Measurements from ENCODE around the gene YWHAH.

Gene YWHAH

DNA sequence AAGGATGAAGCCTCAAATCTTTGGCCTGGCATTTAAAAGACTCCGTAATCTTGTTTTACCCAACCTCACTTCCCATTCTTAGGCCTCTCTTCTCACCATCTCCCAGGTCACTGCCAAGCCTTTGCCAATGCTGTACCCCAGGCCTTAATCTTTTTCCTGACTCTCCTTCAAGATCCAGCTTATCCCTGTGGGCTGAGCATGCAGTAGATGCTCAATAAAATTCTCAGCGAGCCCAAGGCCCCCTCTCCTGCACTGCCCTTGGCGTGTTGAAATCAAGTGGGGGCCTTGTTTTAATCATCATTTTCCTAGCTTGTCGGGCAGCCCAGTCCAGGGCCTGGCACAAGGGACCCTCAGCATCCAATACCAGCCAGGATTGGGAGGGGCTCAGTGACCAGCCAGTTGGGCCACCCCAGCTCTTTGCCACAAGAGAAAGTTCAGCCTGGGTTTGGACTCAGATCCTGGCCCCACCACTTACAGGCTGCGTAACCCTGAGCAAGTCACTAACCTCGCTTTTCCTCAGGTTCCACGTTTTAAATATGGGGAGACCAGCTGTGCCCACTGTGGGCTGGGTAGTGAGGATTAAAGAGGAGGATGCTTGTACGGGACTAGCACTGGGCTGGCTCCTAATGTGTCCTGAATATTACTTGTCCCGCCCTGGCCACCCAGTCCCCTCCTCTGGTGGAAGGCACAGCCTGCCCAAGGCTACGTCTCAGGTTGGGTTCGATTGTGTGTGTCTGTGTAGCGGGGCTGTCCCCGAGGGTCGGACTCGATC is 943 bp upstream of the YWHAH start (continued):
- TF ChIP-seq, protein P1, sequence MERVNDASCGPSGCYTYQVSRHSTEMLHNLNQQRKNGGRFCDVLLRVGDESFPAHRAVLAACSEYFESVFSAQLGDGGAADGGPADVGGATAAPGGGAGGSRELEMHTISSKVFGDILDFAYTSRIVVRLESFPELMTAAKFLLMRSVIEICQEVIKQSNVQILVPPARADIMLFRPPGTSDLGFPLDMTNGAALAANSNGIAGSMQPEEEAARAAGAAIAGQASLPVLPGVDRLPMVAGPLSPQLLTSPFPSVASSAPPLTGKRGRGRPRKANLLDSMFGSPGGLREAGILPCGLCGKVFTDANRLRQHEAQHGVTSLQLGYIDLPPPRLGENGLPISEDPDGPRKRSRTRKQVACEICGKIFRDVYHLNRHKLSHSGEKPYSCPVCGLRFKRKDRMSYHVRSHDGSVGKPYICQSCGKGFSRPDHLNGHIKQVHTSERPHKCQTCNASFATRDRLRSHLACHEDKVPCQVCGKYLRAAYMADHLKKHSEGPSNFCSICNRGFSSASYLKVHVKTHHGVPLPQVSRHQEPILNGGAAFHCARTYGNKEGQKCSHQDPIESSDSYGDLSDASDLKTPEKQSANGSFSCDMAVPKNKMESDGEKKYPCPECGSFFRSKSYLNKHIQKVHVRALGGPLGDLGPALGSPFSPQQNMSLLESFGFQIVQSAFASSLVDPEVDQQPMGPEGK (tag by site-specific recombination; IDR thresholded peaks at IDR 0.05), result no peak
- TF ChIP-seq ZNF18 (tag by site-specific recombination; IDR thresholded peaks at IDR 0.05) (no peak), ZBTB17 (tag by site-specific recombination; IDR thresholded peaks at IDR 0.05) (peak; percentile 79), OVOL3 (tag by site-specific recombination; IDR thresholded peaks at IDR 0.05) (no peak), HIC1 (tag by site-specific recombination; IDR thresholded peaks at IDR 0.05) (no peak), ZNF664 (tag by site-specific recombination; IDR thresholded peaks at IDR 0.05) (peak; percentile 96), ZNF560 (tag by site-specific recombination; IDR thresholded peaks at IDR 0.05; ENCODE audit: borderline replicate concordance) (no peak), AEBP2 (tag by site-specific recombination; IDR thresholded peaks at IDR 0.05; ENCODE audit: borderline replicate concordance) (no peak), ZNF654 (tag by site-specific recombination; IDR thresholded peaks at IDR 0.05; ENCODE audit: low read depth) (no peak), ZBTB48 (tag by site-specific recombination; IDR thresholded peaks at IDR 0.05) (no peak), ZNF354C (tag by site-specific recombination; IDR thresholded peaks at IDR 0.05; ENCODE audit: borderline replicate concordance, low read depth) (no peak), GFI1B (tag by site-specific recombination; IDR thresholded peaks at IDR 0.05) (no peak), ZNF76 (tag by site-specific recombination; IDR thresholded peaks at IDR 0.05; ENCODE audit: borderline replicate concordance, low read depth) (no peak), GLIS1 (tag by site-specific recombination; IDR thresholded peaks at IDR 0.05) (no peak), ZNF16 (tag by site-specific recombination; IDR thresholded peaks at IDR 0.05; ENCODE audit: low read depth) (no peak), ZFP41 (tag by site-specific recombination; IDR thresholded peaks at IDR 0.05; ENCODE audit: borderline replicate concordance) (no peak), ZNF701 (tag by site-specific recombination; IDR thresholded peaks at IDR 0.05) (no peak), ZNF239 (tag by site-specific recombination; IDR thresholded peaks at IDR 0.05) (no peak), ZNF133 (tag by site-specific recombination; IDR thresholded peaks at IDR 0.05) (no peak), PRDM10 (tag by site-specific recombination; IDR thresholded peaks at IDR 0.05) (0 out of 2 replicates have a peak, but pooled peaks have one; percentile 7), ZNF776 (tag by site-specific recombination; IDR thresholded peaks at IDR 0.05; ENCODE audit: borderline replicate concordance) (no peak), ZNF645 (tag by site-specific recombination; IDR thresholded peaks at IDR 0.05) (no peak), ZNF366 (tag by site-specific recombination; conservative IDR thresholded peaks at IDR 0.05) (no peak), ZNF138 (tag by site-specific recombination; IDR thresholded peaks at IDR 0.05; ENCODE audit: borderline replicate concordance) (no peak)
- TF ChIP-seq, protein P2, sequence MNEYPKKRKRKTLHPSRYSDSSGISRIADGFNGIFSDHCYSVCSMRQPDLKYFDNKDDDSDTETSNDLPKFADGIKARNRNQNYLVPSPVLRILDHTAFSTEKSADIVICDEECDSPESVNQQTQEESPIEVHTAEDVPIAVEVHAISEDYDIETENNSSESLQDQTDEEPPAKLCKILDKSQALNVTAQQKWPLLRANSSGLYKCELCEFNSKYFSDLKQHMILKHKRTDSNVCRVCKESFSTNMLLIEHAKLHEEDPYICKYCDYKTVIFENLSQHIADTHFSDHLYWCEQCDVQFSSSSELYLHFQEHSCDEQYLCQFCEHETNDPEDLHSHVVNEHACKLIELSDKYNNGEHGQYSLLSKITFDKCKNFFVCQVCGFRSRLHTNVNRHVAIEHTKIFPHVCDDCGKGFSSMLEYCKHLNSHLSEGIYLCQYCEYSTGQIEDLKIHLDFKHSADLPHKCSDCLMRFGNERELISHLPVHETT (tag by site-specific recombination; IDR thresholded peaks at IDR 0.05), result no peak

Measured in HEK293 (cell line).